ENCODE results near the gene SPDYE1.
"Not testable (repeated sequence)": the region's sequence is repeated elsewhere in the genome, so short reads cannot be mapped to it uniquely, and the experiment has no call there.

The SPDYE1 gene

DNA sequence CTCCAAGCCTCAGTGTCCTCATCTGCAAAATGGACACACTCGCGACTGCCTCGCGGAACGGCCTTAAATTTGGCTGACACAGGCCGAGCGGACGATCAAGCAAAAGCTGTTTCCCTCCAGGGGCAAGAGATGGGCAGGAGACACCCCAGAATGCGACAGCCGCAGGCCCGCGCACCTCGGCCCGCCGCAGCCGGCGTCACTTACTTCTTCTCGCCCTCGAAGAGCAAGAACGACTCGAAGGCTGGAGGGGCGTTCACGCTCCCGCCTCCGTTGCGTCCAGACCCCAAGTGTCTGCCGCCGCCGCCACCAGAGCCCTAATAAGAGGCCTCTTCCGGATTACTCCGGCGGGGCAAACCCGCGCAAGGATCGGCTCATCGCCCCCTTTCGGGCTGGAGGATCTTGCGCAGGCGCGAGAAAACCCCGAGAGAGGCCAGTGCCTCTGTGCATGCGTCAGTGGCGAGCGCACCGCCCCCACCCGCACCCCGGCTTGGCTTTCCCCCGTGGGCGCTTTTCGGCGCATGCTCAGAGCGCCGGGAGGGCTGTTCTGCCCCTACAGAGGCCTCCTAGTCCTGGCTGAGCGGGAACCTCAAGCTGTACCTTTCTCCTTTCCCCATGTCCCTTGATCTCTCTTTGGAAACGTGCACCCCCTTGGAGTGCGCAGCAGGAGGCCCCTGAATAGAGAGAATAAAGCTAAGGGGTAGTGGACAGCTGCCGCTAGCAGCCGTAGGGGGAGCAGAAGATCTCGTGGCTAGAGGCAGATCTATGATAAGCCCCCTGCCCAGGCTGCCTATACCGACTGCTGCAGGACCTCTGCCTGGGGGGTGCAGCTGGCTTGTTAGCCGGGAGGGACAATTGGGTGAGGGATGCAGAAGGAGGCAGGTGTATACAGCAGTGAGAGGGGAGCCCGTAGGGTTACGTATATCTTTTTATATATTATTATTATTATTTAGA is 21.4 kb downstream of the SPDYE1 start:
- DNase-seq (ENCODE audit: low spot score): peak; percentile 98
- POLR2A ChIA-PET (ENCODE audit: low non-redundant PET): interaction anchor here (0.6 kb wide), 2 partner anchors 44 to 266 kb away, joined by 3 to 4 read pairs; no protein-coding TSS in a partner anchor
- H3K27ac ChIP-seq: peak overlapping the region; percentile 77
- TF ChIP-seq, protein P1, sequence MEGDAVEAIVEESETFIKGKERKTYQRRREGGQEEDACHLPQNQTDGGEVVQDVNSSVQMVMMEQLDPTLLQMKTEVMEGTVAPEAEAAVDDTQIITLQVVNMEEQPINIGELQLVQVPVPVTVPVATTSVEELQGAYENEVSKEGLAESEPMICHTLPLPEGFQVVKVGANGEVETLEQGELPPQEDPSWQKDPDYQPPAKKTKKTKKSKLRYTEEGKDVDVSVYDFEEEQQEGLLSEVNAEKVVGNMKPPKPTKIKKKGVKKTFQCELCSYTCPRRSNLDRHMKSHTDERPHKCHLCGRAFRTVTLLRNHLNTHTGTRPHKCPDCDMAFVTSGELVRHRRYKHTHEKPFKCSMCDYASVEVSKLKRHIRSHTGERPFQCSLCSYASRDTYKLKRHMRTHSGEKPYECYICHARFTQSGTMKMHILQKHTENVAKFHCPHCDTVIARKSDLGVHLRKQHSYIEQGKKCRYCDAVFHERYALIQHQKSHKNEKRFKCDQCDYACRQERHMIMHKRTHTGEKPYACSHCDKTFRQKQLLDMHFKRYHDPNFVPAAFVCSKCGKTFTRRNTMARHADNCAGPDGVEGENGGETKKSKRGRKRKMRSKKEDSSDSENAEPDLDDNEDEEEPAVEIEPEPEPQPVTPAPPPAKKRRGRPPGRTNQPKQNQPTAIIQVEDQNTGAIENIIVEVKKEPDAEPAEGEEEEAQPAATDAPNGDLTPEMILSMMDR (conservative IDR thresholded peaks at IDR 0.05; ENCODE audit: low read depth): peak; percentile 95
- CTCF ChIA-PET: interaction anchor here (0.6 to 0.9 kb wide), 4 partner anchors 32 to 112 kb away, joined by 3 to 5 read pairs (median 4); no protein-coding TSS in a partner anchor

DNA sequence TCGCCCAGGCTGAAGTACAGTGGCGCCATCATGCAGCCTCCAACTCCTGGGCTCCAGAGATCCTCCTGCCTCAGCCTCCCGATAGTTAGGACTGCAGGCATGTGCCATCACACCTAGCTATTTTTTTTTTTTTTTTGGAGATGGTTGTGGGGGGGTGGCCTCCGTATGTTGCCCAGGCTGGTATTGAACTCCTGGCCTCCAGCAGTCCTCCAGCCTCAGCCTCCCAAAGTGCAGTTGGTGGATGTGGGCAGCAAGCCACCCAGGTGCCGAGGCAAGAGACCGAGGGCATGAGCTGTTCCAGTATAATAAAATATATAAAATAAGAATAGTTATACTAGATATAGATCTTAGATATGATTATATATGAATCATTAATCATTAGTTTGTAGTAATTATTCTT is 22.1 kb downstream of the SPDYE1 start:
- DNase-seq (ENCODE audit: low spot score): not testable (repeated sequence)
- ChIA-PET POLR2A (ENCODE audit: low non-redundant PET) (interaction anchor here (0.6 kb wide), 2 partner anchors 44 to 267 kb away, joined by 3 to 4 read pairs; no protein-coding TSS in a partner anchor), CTCF (interaction anchor here (0.6 to 0.9 kb wide), 3 partner anchors 32 to 111 kb away, joined by 3 to 5 read pairs (median 4); no protein-coding TSS in a partner anchor)
- peak overlapping the region; percentile 77 for H3K27ac ChIP-seq

DNA sequence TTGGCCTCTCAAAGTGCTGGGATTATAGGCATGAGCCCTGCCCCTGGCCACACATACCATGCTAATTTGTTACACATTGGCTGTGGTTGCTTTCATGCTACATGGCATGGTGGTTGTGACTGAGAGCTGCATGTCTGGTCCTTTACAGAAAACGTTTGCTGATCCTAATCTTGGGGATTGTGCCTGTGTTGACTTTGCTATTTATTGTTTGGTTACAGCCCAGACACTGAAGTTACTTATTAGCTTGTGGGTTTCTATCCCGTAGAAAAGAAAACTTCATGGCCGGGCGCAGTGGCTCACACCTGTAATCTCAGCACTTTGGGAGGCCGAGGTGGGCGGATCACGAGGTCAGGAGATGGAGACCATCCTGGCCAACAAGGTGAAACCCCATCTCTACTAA is 24.4 kb downstream of the SPDYE1 start:
- CTCF ChIA-PET: interaction anchor here (0.6 kb wide), 1 partner anchor 22 kb away, joined by 3 read pairs; no protein-coding TSS in a partner anchor

DNA sequence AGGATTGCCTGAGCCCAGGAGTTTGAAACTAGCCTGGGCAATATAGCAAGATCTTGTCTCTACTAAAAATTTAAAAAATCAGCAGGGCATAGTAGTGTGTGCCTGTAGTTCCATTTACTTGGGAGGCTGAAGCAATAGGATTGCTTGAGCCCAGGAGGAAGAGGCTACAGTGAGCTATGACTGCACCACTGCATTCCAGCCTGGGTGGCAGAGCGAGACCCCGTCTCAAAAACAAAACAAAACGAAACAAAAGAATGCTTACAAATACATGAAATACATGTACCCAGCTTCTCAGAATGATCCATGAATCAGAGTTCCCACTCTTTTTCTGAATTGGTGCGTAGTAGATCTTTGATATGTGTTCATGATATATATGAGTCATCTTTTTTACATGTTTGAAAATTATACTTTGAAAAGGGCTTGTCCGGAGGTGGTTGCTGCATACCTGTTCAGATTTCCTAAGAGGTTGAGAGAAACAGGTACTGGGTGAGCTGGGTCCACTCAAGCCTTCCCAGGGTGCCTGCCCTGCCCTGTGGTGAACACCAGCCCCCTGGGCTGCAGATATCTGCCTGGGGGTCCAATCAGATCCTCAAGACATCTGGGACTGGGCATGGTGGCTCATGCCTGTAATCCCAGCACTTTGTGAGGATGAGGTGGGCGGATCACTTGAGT is 25.2 kb downstream of the SPDYE1 start:
- DNase-seq (ENCODE audit: low spot score); POLR2A ChIA-PET (ENCODE audit: low non-redundant PET); H3K27ac ChIP-seq: not testable (repeated sequence)
- CTCF ChIA-PET: interaction anchor here (0.7 kb wide), 1 partner anchor 97 kb away, joined by 3 read pairs; no protein-coding TSS in a partner anchor

More for the DNA sequence above, 24.4 kb downstream of the SPDYE1 start:
- DNase-seq (ENCODE audit: low spot score); H3K27ac ChIP-seq; POLR2A ChIA-PET (ENCODE audit: low non-redundant PET): not testable (repeated sequence)

DNA sequence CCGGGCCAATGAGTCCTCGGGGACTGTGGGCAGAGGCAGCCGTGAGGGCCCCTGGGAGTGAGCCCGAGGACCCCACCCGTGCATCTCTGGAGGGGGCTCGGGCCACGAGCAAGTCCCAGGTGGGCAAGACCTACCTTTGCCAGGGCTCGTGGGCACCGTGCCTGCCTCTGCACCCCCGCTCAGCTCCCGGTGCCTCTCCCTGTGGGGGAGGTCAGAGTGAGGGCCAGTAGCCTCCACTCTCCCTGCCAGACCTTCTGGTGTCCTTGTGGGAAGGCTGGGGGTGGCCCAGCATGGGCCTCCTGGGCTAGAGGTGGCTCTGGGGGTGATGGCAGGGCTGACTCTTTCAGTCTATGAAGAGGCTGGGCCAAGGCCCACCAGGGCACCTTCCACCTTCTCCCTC is 31.7 kb downstream of the SPDYE1 start:
- H3K27ac ChIP-seq; CTCF ChIA-PET; POLR2A ChIA-PET (ENCODE audit: low non-redundant PET); DNase-seq (ENCODE audit: low spot score): not testable (repeated sequence)

DNA sequence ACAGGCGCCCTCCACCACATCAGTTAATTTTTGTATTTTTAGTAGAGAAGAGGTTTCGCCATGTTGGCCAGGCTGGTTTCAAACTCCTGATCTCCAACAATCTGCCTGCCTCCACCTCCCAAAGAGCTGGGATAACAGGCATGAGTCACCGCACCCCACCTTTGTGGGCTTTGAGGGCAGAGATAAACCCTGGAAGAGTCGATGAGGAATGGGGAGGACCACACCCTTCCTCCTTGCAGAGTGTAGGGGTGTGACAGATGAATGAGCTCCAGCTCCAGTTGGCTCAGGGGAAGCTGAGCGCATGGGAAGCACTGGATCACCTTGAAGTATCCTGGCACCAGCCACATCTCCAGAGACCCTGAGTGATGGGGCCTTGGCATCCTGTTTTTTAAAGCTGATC is 32.3 kb downstream of the SPDYE1 start:
- DNase-seq (ENCODE audit: low spot score); CTCF ChIA-PET; POLR2A ChIA-PET (ENCODE audit: low non-redundant PET); H3K27ac ChIP-seq: not testable (repeated sequence)

DNA sequence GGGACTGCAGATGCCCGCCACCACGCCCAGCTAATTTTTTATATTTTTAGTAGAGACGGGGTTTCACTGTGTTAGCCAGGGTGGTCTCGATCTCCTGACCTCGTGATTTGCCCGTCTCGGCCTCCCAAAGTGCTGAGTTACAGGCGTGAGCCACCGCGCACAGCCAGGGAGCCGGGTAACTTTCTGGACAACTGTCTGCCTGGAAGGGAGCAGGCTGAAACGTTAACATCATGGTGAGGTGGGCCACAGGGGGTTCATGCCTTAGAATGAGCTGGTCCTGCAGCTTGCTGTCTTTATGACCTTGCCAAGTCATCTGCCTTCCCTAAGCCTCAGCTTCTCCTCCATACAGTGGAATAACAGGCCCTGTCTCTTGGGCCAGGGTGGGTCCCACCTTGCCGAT is 33.6 kb downstream of the SPDYE1 start:
- CTCF ChIA-PET; POLR2A ChIA-PET (ENCODE audit: low non-redundant PET); DNase-seq (ENCODE audit: low spot score); H3K27ac ChIP-seq: not testable (repeated sequence)

DNA sequence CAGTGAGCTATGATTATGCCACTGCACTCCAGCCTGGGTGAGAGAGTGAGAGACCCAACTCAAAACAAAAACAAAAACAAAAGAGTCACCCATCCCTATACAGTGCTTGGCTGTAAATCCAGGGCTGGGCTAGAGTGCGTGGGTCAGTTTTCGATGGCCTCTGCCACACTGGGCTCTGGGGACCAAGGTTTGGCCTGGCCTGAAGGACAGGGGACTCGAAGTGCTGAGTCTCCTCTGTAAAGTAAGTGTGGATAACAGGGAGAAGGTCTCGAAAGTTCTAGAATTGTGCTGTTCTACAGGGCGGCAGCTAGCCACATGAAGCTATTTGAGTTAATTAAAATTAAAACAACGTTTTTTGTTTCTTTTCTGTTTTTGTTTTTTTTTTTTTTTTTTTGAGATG is 34.3 kb downstream of the SPDYE1 start:
- H3K27ac ChIP-seq; DNase-seq (ENCODE audit: low spot score); POLR2A ChIA-PET (ENCODE audit: low non-redundant PET); CTCF ChIA-PET: not testable (repeated sequence)

DNA sequence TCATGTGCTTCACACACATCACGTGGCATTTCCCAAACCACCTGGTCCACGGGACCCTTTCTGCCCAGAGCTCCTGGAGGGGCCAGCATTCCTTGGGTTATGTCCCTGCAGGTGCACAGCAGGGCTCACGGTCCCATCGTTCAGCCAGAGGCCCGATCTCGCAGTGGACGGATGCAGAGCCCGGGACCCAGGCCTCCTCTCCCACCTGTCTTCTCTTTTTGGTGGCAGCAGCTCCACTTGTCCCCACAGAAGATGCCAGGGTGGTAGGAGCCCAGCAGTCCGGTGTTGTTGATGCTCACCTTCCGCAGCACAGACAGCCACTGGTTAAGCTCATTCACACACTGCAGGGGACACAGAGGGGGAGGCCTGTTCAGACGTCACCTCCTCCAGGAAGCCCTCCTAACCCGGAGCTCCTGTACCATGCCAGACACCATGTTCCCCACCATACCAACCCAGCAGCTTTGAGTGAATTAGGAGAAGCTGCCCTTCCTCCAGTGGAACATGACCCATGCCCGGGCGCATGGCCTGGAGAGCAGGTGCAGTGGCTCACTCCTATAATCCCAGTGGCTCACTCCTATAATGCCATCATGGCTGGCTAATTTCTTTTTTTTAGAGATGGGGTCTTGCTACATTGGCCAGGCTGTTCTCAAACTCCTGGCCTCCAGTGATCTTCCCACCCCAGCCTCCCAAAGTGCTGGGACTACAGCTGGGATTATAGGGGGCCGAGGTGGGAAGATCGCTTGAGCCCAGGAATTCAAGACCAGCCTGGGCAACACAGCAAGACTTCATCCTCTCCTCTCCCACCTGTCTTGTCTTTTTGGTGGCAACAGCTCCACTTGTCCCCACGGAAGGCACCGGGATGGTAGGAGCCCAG is 36.5 kb downstream of the SPDYE1 start:
- H3K27ac ChIP-seq; POLR2A ChIA-PET (ENCODE audit: low non-redundant PET); DNase-seq (ENCODE audit: low spot score); CTCF ChIA-PET: not testable (repeated sequence)

DNA sequence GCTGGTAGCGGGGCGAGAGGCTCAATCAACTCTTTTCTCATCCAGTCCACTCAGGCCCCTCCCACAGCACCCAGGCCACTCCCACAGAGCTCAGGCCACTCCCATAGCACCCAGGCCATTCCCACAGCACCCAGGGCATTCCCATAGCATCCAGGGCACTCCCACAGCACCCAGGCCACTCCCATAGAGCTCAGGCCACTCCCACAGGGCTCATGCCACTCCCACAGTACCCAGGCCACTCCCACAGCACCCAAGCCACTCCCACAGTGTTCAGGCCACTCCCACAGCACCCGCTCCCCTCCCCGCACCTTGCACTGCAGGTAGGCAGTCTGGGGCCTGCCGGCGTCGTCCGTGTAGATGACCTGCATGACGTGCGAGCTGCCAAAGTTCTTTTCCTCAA is 38.7 kb downstream of the SPDYE1 start:
- CTCF ChIA-PET; DNase-seq (ENCODE audit: low spot score): not testable (repeated sequence)

DNA sequence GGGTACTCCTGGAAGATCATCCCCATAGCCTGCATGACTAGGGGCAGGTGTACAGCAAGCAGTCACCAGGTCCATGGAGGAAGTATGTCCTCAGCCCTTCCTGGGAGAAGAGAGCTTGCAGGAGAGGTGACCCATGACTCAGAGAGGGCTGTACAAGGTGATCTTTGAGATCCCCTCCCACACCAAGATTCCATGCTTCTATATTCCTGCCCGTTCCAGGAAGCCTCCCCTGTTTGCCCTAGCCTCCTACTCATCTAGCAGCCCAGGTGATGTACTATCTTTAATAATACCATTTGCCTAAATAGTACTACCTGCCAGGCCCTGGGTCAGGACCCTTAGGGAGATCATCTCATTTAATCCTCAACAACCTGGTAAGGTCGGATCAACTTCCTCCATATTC is 40.3 kb downstream of the SPDYE1 start:
- POLR2A ChIA-PET (ENCODE audit: low non-redundant PET); DNase-seq (ENCODE audit: low spot score); CTCF ChIA-PET; H3K27ac ChIP-seq: not testable (repeated sequence)

More for the DNA sequence above, 38.7 kb downstream of the SPDYE1 start:
- H3K27ac ChIP-seq; POLR2A ChIA-PET (ENCODE audit: low non-redundant PET): not testable (repeated sequence)

DNA sequence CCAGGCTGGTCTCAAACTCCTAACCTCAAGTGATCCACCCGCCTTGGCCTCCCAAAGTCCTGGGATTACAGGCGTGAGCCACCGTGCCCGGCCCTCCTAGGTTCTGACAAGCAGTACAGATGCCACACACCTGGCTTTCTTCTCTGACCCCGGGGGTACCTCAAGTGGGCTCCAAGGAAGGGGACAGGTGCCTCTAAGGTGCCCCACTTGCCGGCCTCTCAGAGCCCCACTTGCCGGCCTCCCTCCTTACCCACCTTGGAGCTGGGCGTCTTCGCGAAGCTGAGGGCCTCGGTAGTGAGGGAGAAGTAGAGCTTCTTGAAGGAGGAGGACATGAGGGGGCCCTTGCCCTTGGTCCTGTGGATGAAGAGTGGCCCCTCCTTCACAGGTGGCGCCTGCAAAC is 40.9 kb downstream of the SPDYE1 start:
- CTCF ChIA-PET; H3K27ac ChIP-seq; DNase-seq (ENCODE audit: low spot score); POLR2A ChIA-PET (ENCODE audit: low non-redundant PET): not testable (repeated sequence)

DNA sequence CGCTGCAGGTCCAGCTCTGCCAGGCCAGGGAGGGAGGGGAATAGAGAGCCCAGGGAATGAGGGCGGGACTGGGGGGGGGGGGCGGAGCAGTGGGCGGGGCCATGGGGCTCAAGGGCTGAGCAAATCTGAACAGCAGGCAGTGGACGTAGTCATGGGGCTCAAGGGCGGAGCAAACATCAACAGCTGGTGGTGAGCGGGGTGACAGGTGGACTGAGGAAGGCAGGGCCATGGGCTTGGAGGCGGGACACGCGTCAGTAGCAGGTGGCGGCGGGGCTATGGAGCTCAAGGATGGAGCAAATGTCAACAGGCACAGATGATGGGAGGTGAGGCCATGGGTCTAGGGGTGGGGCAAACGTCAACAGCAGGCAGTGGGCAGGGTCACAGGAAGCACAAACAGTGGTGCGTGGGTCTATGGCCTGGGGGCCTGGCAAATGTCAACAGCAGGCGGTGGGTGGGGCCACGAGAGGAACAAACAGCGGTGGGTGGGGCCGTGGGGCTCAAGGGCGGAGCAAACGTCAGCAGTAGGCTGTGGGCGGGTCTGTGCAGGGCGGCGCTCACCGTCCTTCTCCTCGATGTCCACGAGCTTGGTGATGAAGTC is 41.4 kb downstream of the SPDYE1 start:
- H3K27ac ChIP-seq; POLR2A ChIA-PET (ENCODE audit: low non-redundant PET); CTCF ChIA-PET: not testable (repeated sequence)
- peak; percentile 61 for DNase-seq (ENCODE audit: low spot score)

DNA sequence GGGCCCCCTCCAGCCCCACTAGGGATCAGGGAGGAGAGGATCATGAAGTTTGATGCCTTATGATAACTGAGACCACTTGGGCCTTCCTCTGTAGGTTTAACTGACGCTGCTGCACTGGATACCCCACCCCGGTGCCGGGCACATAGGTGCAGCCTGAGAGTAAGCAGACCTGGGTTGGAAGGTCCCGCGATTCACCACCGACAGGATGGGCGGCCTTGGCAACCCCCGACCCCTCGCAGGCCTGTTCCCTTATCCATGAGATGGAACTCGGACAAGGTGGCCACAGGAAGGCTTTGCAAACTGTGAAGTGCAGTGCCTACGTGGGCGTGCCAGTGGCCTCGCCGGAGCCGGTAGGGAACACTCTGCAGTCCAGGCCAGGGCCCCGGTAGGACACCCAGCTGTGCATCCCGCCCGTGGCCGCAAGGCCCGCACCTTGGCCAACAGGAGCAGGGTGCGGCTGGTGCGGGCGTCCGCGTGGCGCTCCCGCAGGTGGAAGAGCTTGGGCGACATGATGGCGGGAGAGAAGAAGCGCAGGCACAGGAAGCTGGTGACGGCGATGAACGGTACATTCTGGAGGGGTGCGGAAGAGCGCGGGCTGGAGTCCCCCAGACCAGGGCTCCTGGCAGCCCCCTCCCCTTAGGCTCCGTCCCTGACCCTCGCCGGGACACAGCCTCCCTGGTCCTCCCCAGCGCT is 42.2 kb downstream of the SPDYE1 start:
- DNase-seq (ENCODE audit: low spot score); CTCF ChIA-PET; POLR2A ChIA-PET (ENCODE audit: low non-redundant PET): not testable (repeated sequence)
- peak overlapping the region; percentile 42; the same call in 1 of the 2 replicates for H3K27ac ChIP-seq

Measured in RWPE1 (cell line).